Measurements from ENCODE around the gene GUK1. TPM values are rescaled to one million over a fixed set of nuclear protein-coding genes. Genes with fewer than 3 reads are reported as not detected.

The GUK1 gene
- total and polyA plus RNA-seq, 2 of the 4 experiments (the other 2 are of a cell fraction): 465 to 548 TPM

- no peak for TF ChIP-seq CHD1 (IDR thresholded peaks at IDR 0.05; ENCODE audit: low read depth, low read length)
Measured at GRCh38 chr1:228176461-228177182, 36.5 kb downstream of the GUK1 start (continued).

- H2BK5ac ChIP-seq (ENCODE audit: low read depth, low read length, poor library complexity, severe bottlenecking): no peak overlapping the region
- no peak overlapping the region for H4K8ac ChIP-seq (ENCODE audit: low read depth in 2 of 2, low read length in 2 of 2)
- peaks cover 11% of the 10 kb centered on the region for H3K4me1 ChIP-seq (ENCODE audit: control insufficient read depth, insufficient read depth, low read length)
- peak overlapping the region; percentile 65 for H2AK9ac ChIP-seq (replicated peaks; ENCODE audit: low read depth, low read length, poor library complexity)
- H2AFZ ChIP-seq (replicated peaks; ENCODE audit: low read length, poor library complexity): no peak overlapping the region
- peaks cover 6 to 49% of the 10 kb centered on the region in 2 experiments for H3K79me1 ChIP-seq (ENCODE audit: low read depth in 1 of 2, low read length in 2 of 2)
- intact Hi-C loops (cut with micrococcal nuclease) (no loop called here), in situ Hi-C loops (cut with MboI; ENCODE audit: low sequenced_read_pairs) (no loop called here), dilution Hi-C loops (cut with HindIII; ENCODE audit: low sequenced_read_pairs, unreplicated experiment) (no loop called here)
- peaks cover 2% of the 10 kb centered on the region; the same call in 1 of the 2 replicates for H3K9me3 ChIP-seq (ENCODE audit: control insufficient read depth, insufficient read depth, low read length)
- H4K91ac ChIP-seq (ENCODE audit: insufficient read depth, low read depth, low read length): no peak overlapping the region
- H4K20me1 ChIP-seq (ENCODE audit: insufficient read depth, low read length): peaks cover 11% of the 10 kb centered on the region
- no peaks in the 10 kb centered on the region for H3K27me3 ChIP-seq (ENCODE audit: control insufficient read depth, insufficient read depth, low read length)
- H4K5ac ChIP-seq (ENCODE audit: low read depth, low read length): no peak overlapping the region
- ChIA-PET POLR2A (ENCODE audit: unreplicated experiment) (interaction anchor here (0.6 to 1.3 kb wide), 2 partner anchors 12 to 230 kb away, joined by 3 read pairs; partner anchors contain the start of gene IBA57), CTCF (interaction anchor here (0.9 kb wide), 1 partner anchor 11 kb away, joined by 3 read pairs; no protein-coding TSS in a partner anchor)
- H3K14ac ChIP-seq (replicated peaks; ENCODE audit: low read depth, low read length): no peak overlapping the region
- no peak overlapping the region for H2BK15ac ChIP-seq (ENCODE audit: low read depth, low read length)
- H2BK20ac ChIP-seq (ENCODE audit: low read depth, low read length): no peak overlapping the region
- H3K9ac ChIP-seq (ENCODE audit: low read depth, low read length): no peak overlapping the region
- WGBS, 2 experiments (ENCODE audit: extremely low coverage in 2 of 2, insufficient read length in 1 of 2): 80% methylated on average over 1 of the region's 5 CpGs; no CpG with 5 or more reads in 1 of the 2 experiments
- H3K36me3 ChIP-seq (ENCODE audit: control insufficient read depth, insufficient read depth, low read length): 0 out of 2 replicates have a peak, but pooled peaks cover 4% of the 10 kb centered on the region
- no peak overlapping the region; the same call in 1 of the 2 replicates for H2AK5ac ChIP-seq (ENCODE audit: low read depth, low read length)
- ATAC-seq (ENCODE audit: low read depth): no peak
- no peak overlapping the region for H3K27ac ChIP-seq (ENCODE audit: insufficient read depth, low read length)
- no peak overlapping the region for H3K4me3 ChIP-seq (ENCODE audit: insufficient read depth, low read depth, low read length)
- DNase-seq: no peak
- BruUV-seq (replicated peaks): no TSS peak
- peak overlapping the region; percentile 26 for H3K4ac ChIP-seq (ENCODE audit: low read depth, low read length)
- no peak overlapping the region for H3K18ac ChIP-seq (ENCODE audit: low read depth, low read length)
- no peak overlapping the region for H3K4me2 ChIP-seq (ENCODE audit: low read depth, low read length)
- peaks cover 18% of the 10 kb centered on the region for H3K9me1 ChIP-seq (ENCODE audit: insufficient read depth, low read length)
- H2BK120ac ChIP-seq (ENCODE audit: low read depth, low read length): no peak overlapping the region
- H3K23ac ChIP-seq (ENCODE audit: low read depth, low read length): no peak overlapping the region
- H3K56ac ChIP-seq (ENCODE audit: extremely low read depth, insufficient read depth, low read length): no peak overlapping the region
- TF ChIP-seq CHD1 (IDR thresholded peaks at IDR 0.05; ENCODE audit: low read depth, low read length) (no peak), RAD21 (IDR thresholded peaks at IDR 0.05; ENCODE audit: low read length) (no peak), CTCF (conservative IDR thresholded peaks at IDR 0.05; ENCODE audit: low read depth, low read length) (no peak), NFE2L2 (IDR thresholded peaks at IDR 0.05; ENCODE audit: low read depth, low read length) (no peak), SMC3 (IDR thresholded peaks at IDR 0.05; ENCODE audit: low read depth, low read length) (no peak), MAFK (IDR thresholded peaks at IDR 0.05; ENCODE audit: low read depth, low read length) (no peak), CEBPB (IDR thresholded peaks at IDR 0.05; ENCODE audit: low read depth, low read length) (no peak), ELK1 (IDR thresholded peaks at IDR 0.05; ENCODE audit: borderline replicate concordance, low read depth, low read length) (no peak), RCOR1 (IDR thresholded peaks at IDR 0.05; ENCODE audit: insufficient replicate concordance, low read length) (no peak), MXI1 (IDR thresholded peaks at IDR 0.05; ENCODE audit: borderline replicate concordance, low read depth, low read length) (no peak), BHLHE40 (IDR thresholded peaks at IDR 0.05; ENCODE audit: low read depth, low read length) (no peak), POLR2A (IDR thresholded peaks at IDR 0.05; ENCODE audit: low read depth, low read length) (no peak), RFX5 (IDR thresholded peaks at IDR 0.05; ENCODE audit: low read depth, low read length) (no peak), MAZ (IDR thresholded peaks at IDR 0.05; ENCODE audit: borderline replicate concordance, low read depth, low read length) (no peak), FOS (IDR thresholded peaks at IDR 0.05; ENCODE audit: low read depth, low read length) (no peak)
Measured at GRCh38 chr1:228177183-228177475, 37.0 kb downstream of the GUK1 start.
